A549 (cell line): Measurements from ENCODE around the gene SVIL.
"Not testable (repeated sequence)": the region's sequence is repeated elsewhere in the genome, so short reads cannot be mapped to it uniquely, and the experiment has no call there.

ENCODE experiments used
- CHD2 ChIP-seq: fragments of 150-350 bp; IDR thresholded peaks from 2 replicates; pipeline ENCODE4 v1.6.1; 2014; ENCODE audit warnings: low read length; ENCODE audit not compliant: partially characterized antibody
- CTCF ChIP-seq: fragments of >200 bp; sonication (Bioruptor Twin); formaldehyde crosslinking; IDR thresholded peaks from 3 replicates; pipeline ENCODE4 v1.5.1; 2016
- FOSB ChIP-seq: fragments of 250-450 bp; sonication (Bioruptor Pico); IDR thresholded peaks from 2 replicates; pipeline ENCODE4 v1.5.0; 2020; ENCODE audit warnings: mild to moderate bottlenecking, moderate library complexity
- HDAC2 ChIP-seq: fragments of 200-600 bp; sonication (generic); IDR thresholded peaks from 2 replicates; pipeline ENCODE4 v1.6.1; 2016
- JUN ChIP-seq, 2 experiments: fragments of >200 bp; sonication (Bioruptor Twin); formaldehyde crosslinking; IDR thresholded peaks; 2 replicates in 1 of 2; 3 replicates in 1 of 2; pipeline ENCODE4 v1.6.1; 2016 to 2017
- MAZ ChIP-seq: fragments of 150-350 bp; IDR thresholded peaks from 2 replicates; pipeline ENCODE4 v1.6.1; 2014; ENCODE audit warnings: antibody characterized with exemption, low read depth, low read length, borderline replicate concordance
- POLR2A ChIP-seq: IDR thresholded peaks from 2 replicates; pipeline ENCODE4 v1.6.1; 2012; ENCODE audit warnings: mild to moderate bottlenecking, low read length
- RAD21 ChIP-seq, 2 experiments: fragments of >200 bp in 1 of 2; sonication (Bioruptor Twin) in 1 of 2; formaldehyde crosslinking in 1 of 2; IDR thresholded peaks in 1 of 2; conservative IDR thresholded peaks in 1 of 2; 2 replicates in 1 of 2; 3 replicates in 1 of 2; pipeline ENCODE4 v1.6.1; 2012 to 2018; ENCODE audit warnings: inconsistent platforms in 1 of 2
- REST ChIP-seq: fragments of 200-600 bp; sonication (generic); IDR thresholded peaks from 2 replicates; pipeline ENCODE4 v1.6.1; 2016; ENCODE audit warnings: antibody characterized with exemption, mild to moderate bottlenecking, moderate library complexity
- RFX5 ChIP-seq: fragments of 450-650 bp; IDR thresholded peaks from 2 replicates; pipeline ENCODE4 v1.7.1; 2014; ENCODE audit warnings: antibody characterized with exemption, mild to moderate bottlenecking, moderate library complexity
- SMC3 ChIP-seq: fragments of >200 bp; sonication (Bioruptor Twin); formaldehyde crosslinking; IDR thresholded peaks from 3 replicates; pipeline ENCODE4 v1.6.1; 2018; ENCODE audit warnings: inconsistent platforms
- SREBF2 ChIP-seq: fragments of 450-650 bp; IDR thresholded peaks from 2 replicates; pipeline ENCODE4 v1.6.1; 2014; ENCODE audit warnings: mild to moderate bottlenecking, moderate library complexity
- ZC3H11A ChIP-seq: fragments of 450-650 bp; IDR thresholded peaks from 2 replicates; pipeline ENCODE4 v1.6.1; 2014; ENCODE audit warnings: antibody characterized with exemption, mild to moderate bottlenecking

GRCh38 chr10:29570248-29570647 lies 64.5 kb downstream of the SVIL start:
- not testable (repeated sequence) for TF ChIP-seq SREBF2; CTCF; POLR2A; RAD21 (conservative IDR thresholded peaks at IDR 0.05 in 1 of 2, IDR thresholded peaks at IDR 0.05 in 1 of 2); SMC3; ZC3H11A; JUN (IDR thresholded peaks at IDR 0.05); RFX5; HDAC2; REST; MAZ; CHD2; FOSB (CRISPR knock-in tag)
